ENCODE results near the gene STK11. TPM values are rescaled to one million over a fixed set of nuclear protein-coding genes. Genes with fewer than 3 reads are reported as not detected.
"Not testable (repeated sequence)": the region's sequence is repeated elsewhere in the genome, so short reads cannot be mapped to it uniquely, and the experiment has no call there.

STK11 gene
- total RNA-seq, 2 experiments from 2014 or later = 65.1 to 66.1 TPM

GRCh38 chr19:1206150-1206863 lies 729 bp downstream of the STK11 start:
- CTCF ChIA-PET = no interaction called here
- Mint-ChIP-seq H3K9me3 (no peaks in the 10 kb centered on the region), H3K4me1 (ENCODE audit: low read depth) (peaks cover 37% of the 10 kb centered on the region), H3K27me3 (ENCODE audit: low read depth) (no peaks in the 10 kb centered on the region), H3K36me3 (ENCODE audit: low read depth) (peaks cover 16% of the 10 kb centered on the region), H3K27ac (peak overlapping the region; percentile 84), H3K4me3 (peak overlapping the region; percentile 93)
- no peak for DNase-seq
- intact Hi-C loops (cut with micrococcal nuclease) = no loop called here

GRCh38 chr19:1206864-1207450 lies 1.4 kb downstream of the STK11 start:
- H3K4me3 Mint-ChIP-seq = peak overlapping the region; percentile 93
- intact Hi-C loops (cut with micrococcal nuclease) = no loop called here
- CTCF ChIA-PET = no interaction called here
- DNase-seq = peak; percentile 39
- H3K27ac Mint-ChIP-seq = peak overlapping the region; percentile 84
- no peaks in the 10 kb centered on the region for H3K27me3 Mint-ChIP-seq (ENCODE audit: low read depth)
- H3K4me1 Mint-ChIP-seq (ENCODE audit: low read depth) = peaks cover 41% of the 10 kb centered on the region
- no peaks in the 10 kb centered on the region for H3K9me3 Mint-ChIP-seq
- H3K36me3 Mint-ChIP-seq (ENCODE audit: low read depth) = peaks cover 19% of the 10 kb centered on the region

- Mint-ChIP-seq H3K4me1 (ENCODE audit: low read depth) (peaks cover 42% of the 10 kb centered on the region), H3K4me3 (peak overlapping the region; percentile 21), H3K36me3 (ENCODE audit: low read depth) (peaks cover 28% of the 10 kb centered on the region)
- CTCF ChIA-PET; H3K9me3 Mint-ChIP-seq; DNase-seq; intact Hi-C loops (cut with micrococcal nuclease); H3K27ac Mint-ChIP-seq; H3K27me3 Mint-ChIP-seq (ENCODE audit: low read depth): not testable (repeated sequence)
These were observed 3.3 kb downstream of the STK11 start for GRCh38 chr19:1208830-1209229.

GRCh38 chr19:1210227-1210538 lies 4.6 kb downstream of the STK11 start:
- intact Hi-C loops (cut with micrococcal nuclease) = no loop called here
- no peak overlapping the region for H3K27ac Mint-ChIP-seq
- no peaks in the 10 kb centered on the region for H3K9me3 Mint-ChIP-seq
- no peak for DNase-seq
- peaks cover 42% of the 10 kb centered on the region for H3K4me1 Mint-ChIP-seq (ENCODE audit: low read depth)
- CTCF ChIA-PET = no interaction called here
- no peak overlapping the region for H3K4me3 Mint-ChIP-seq
- H3K27me3 Mint-ChIP-seq (ENCODE audit: low read depth) = no peaks in the 10 kb centered on the region
- H3K36me3 Mint-ChIP-seq (ENCODE audit: low read depth) = peaks cover 29% of the 10 kb centered on the region

GRCh38 chr19:1211494-1212234 lies 6.1 kb downstream of the STK11 start:
- CTCF ChIA-PET = interaction anchor here (0.6 to 1.6 kb wide), 3 partner anchors 32 to 187 kb away, joined by 4 to 5 read pairs (median 4); no protein-coding TSS in a partner anchor

GRCh38 chr19:1213391-1214286 lies 8.1 kb downstream of the STK11 start:
- intact Hi-C loops (cut with micrococcal nuclease) = loop anchor here (2.0 kb wide), 1 partner anchor 27 kb away; the partner anchor contains the start of gene ATP5F1D
- H3K27ac Mint-ChIP-seq = peak overlapping the region; percentile 98
- no peaks in the 10 kb centered on the region for H3K9me3 Mint-ChIP-seq
- H3K27me3 Mint-ChIP-seq (ENCODE audit: low read depth) = no peaks in the 10 kb centered on the region
- H3K4me1 Mint-ChIP-seq (ENCODE audit: low read depth) = peaks cover 41% of the 10 kb centered on the region
- CTCF ChIA-PET = interaction anchor here (0.6 to 2.2 kb wide), 5 partner anchors 10 to 53 kb away, joined by 3 to 11 read pairs (median 4); no protein-coding TSS in a partner anchor
- DNase-seq = peak; percentile 89
- H3K36me3 Mint-ChIP-seq (ENCODE audit: low read depth) = peaks cover 15% of the 10 kb centered on the region
- peak overlapping the region; percentile 79 for H3K4me3 Mint-ChIP-seq

More at GRCh38 chr19:1211494-1212234, 6.1 kb downstream of the STK11 start:
- H3K9me3 Mint-ChIP-seq = no peaks in the 10 kb centered on the region
- no peaks in the 10 kb centered on the region for H3K27me3 Mint-ChIP-seq (ENCODE audit: low read depth)
- H3K4me3 Mint-ChIP-seq = peak overlapping the region; percentile 6
- H3K27ac Mint-ChIP-seq = no peak overlapping the region
- peaks cover 27% of the 10 kb centered on the region for H3K36me3 Mint-ChIP-seq (ENCODE audit: low read depth)
- intact Hi-C loops (cut with micrococcal nuclease) = no loop called here
- DNase-seq = no peak
- H3K4me1 Mint-ChIP-seq (ENCODE audit: low read depth) = peaks cover 48% of the 10 kb centered on the region

GRCh38 chr19:1214299-1214861 lies 8.8 kb downstream of the STK11 start:
- Mint-ChIP-seq H3K27me3 (ENCODE audit: low read depth) (no peaks in the 10 kb centered on the region), H3K27ac (peak overlapping the region; percentile 98), H3K36me3 (ENCODE audit: low read depth) (peaks cover 15% of the 10 kb centered on the region), H3K4me1 (ENCODE audit: low read depth) (peaks cover 38% of the 10 kb centered on the region), H3K4me3 (peak overlapping the region; percentile 79), H3K9me3 (no peaks in the 10 kb centered on the region)
- CTCF ChIA-PET = interaction anchor here (0.7 to 2.2 kb wide), 3 partner anchors 9 to 26 kb away, joined by 3 to 11 read pairs (median 3); no protein-coding TSS in a partner anchor
- intact Hi-C loops (cut with micrococcal nuclease) = loop anchor here (2.0 kb wide), 1 partner anchor 26 kb away; the partner anchor contains the start of gene ATP5F1D
- no peak for DNase-seq

GRCh38 chr19:1214862-1215731 lies 9.5 kb downstream of the STK11 start:
- Mint-ChIP-seq H3K27me3 (ENCODE audit: low read depth) (no peaks in the 10 kb centered on the region), H3K9me3 (no peaks in the 10 kb centered on the region), H3K27ac (no peak overlapping the region), H3K4me3 (no peak overlapping the region), H3K36me3 (ENCODE audit: low read depth) (peaks cover 12% of the 10 kb centered on the region), H3K4me1 (ENCODE audit: low read depth) (peaks cover 32% of the 10 kb centered on the region)
- CTCF ChIA-PET = interaction anchor here (1.1 to 2.2 kb wide), 2 partner anchors 8 to 12 kb away, joined by 3 to 11 read pairs; no protein-coding TSS in a partner anchor
- no peak for DNase-seq
- intact Hi-C loops (cut with micrococcal nuclease) = loop anchor here (2.0 kb wide), 1 partner anchor 26 kb away; the partner anchor contains the start of gene ATP5F1D

GRCh38 chr19:1216756-1217155 lies 11.2 kb downstream of the STK11 start:
- Mint-ChIP-seq H3K4me1 (ENCODE audit: low read depth) (peaks cover 21% of the 10 kb centered on the region), H3K4me3 (no peak overlapping the region), H3K27ac (no peak overlapping the region), H3K27me3 (ENCODE audit: low read depth) (no peaks in the 10 kb centered on the region), H3K9me3 (no peaks in the 10 kb centered on the region), H3K36me3 (ENCODE audit: low read depth) (peaks cover 10% of the 10 kb centered on the region)
- CTCF ChIA-PET = interaction anchor here (0.6 to 1.2 kb wide), 3 partner anchors 103 to 202 kb away, joined by 3 to 5 read pairs (median 5); no protein-coding TSS in a partner anchor
- DNase-seq = no peak
- intact Hi-C loops (cut with micrococcal nuclease) = no loop called here

GRCh38 chr19:1217366-1217765 lies 11.8 kb downstream of the STK11 start:
- CTCF ChIA-PET = interaction anchor here (0.8 to 1.2 kb wide), 2 partner anchors 123 to 203 kb away, joined by 5 read pairs; no protein-coding TSS in a partner anchor
- H3K27me3 Mint-ChIP-seq (ENCODE audit: low read depth) = no peaks in the 10 kb centered on the region
- DNase-seq = no peak
- intact Hi-C loops (cut with micrococcal nuclease) = no loop called here
- peaks cover 20% of the 10 kb centered on the region for H3K4me1 Mint-ChIP-seq (ENCODE audit: low read depth)
- H3K9me3 Mint-ChIP-seq = no peaks in the 10 kb centered on the region
- H3K27ac Mint-ChIP-seq = no peak overlapping the region
- no peak overlapping the region for H3K4me3 Mint-ChIP-seq
- peaks cover 9% of the 10 kb centered on the region for H3K36me3 Mint-ChIP-seq (ENCODE audit: low read depth)

All from activated naive CD4-positive, alpha-beta T cell treated with anti-CD3 and anti-CD28 coated beads for 36 hours (primary cell).